ENCODE data around the gene SCN9A.
"Not testable (repeated sequence)": the region's sequence is repeated elsewhere in the genome, so short reads cannot be mapped to it uniquely, and the experiment has no call there.

Gene SCN9A

GRCh38 chr2:166240387-166241313 lies 135.1 kb downstream of the SCN9A start:
- DNase-seq (ENCODE audit: low read depth) = peak; percentile 47

- DNase-seq (ENCODE audit: low read depth) = peak; percentile 97
Observed at GRCh38 chr2:166239548-166239947, 136.2 kb downstream of the SCN9A start.

- DNase-seq (ENCODE audit: low read depth) = peak; percentile 51
Observed at GRCh38 chr2:166238176-166238575, 137.6 kb downstream of the SCN9A start.

- peak; percentile 91 for DNase-seq (ENCODE audit: low read depth)
Observed at GRCh38 chr2:166234112-166234846, 141.5 kb downstream of the SCN9A start.

- no peak for DNase-seq (ENCODE audit: low read depth)
Observed at GRCh38 chr2:166233244-166233643, 142.5 kb downstream of the SCN9A start.

GRCh38 chr2:166230724-166231070 lies 145.0 kb downstream of the SCN9A start:
- no peak for DNase-seq (ENCODE audit: low read depth)

- peak; percentile 86 for DNase-seq (ENCODE audit: low read depth)
Observed at GRCh38 chr2:166230024-166230723, 145.6 kb downstream of the SCN9A start.

GRCh38 chr2:166229678-166230023 lies 146.1 kb downstream of the SCN9A start:
- no peak for DNase-seq (ENCODE audit: low read depth)

- DNase-seq (ENCODE audit: low read depth) = no peak
Observed at GRCh38 chr2:166224197-166224596, 151.5 kb downstream of the SCN9A start.

GRCh38 chr2:166223298-166223697 lies 152.4 kb downstream of the SCN9A start:
- DNase-seq (ENCODE audit: low read depth) = no peak

- no peak for DNase-seq (ENCODE audit: low read depth)
Observed at GRCh38 chr2:166211079-166211478, 164.7 kb downstream of the SCN9A start.

- not testable (repeated sequence) for DNase-seq (ENCODE audit: low read depth)
Observed at GRCh38 chr2:166209944-166210343, 165.8 kb downstream of the SCN9A start.

GRCh38 chr2:166209367-166209766 lies 166.4 kb downstream of the SCN9A start:
- DNase-seq (ENCODE audit: low read depth) = not testable (repeated sequence)

- DNase-seq (ENCODE audit: low read depth) = not testable (repeated sequence)
Observed at GRCh38 chr2:166206153-166206552, 169.6 kb downstream of the SCN9A start.

GRCh38 chr2:166202778-166203177 lies 173.0 kb downstream of the SCN9A start:
- no peak for DNase-seq (ENCODE audit: low read depth)

- DNase-seq (ENCODE audit: low read depth) = peak; percentile 73
Observed at GRCh38 chr2:166197446-166197845, 178.3 kb downstream of the SCN9A start.

GRCh38 chr2:166193407-166193806 lies 182.3 kb downstream of the SCN9A start:
- DNase-seq (ENCODE audit: low read depth) = no peak

- DNase-seq (ENCODE audit: low read depth) = no peak
Observed at GRCh38 chr2:166188084-166188483, 187.7 kb downstream of the SCN9A start.

- peak; percentile 27 for DNase-seq (ENCODE audit: low read depth)
Observed at GRCh38 chr2:166184789-166185188, 191.0 kb downstream of the SCN9A start.

GRCh38 chr2:166181813-166182154 lies 194.0 kb downstream of the SCN9A start:
- no peak for DNase-seq (ENCODE audit: low read depth)

- peak; percentile 58 for DNase-seq (ENCODE audit: low read depth)
Observed at GRCh38 chr2:166180951-166181812, 194.6 kb downstream of the SCN9A start.

- peak; percentile 28 for DNase-seq (ENCODE audit: low read depth)
Observed at GRCh38 chr2:166179201-166179600, 196.5 kb downstream of the SCN9A start.
